ENCODE data around the gene PHKA1. TPM values are rescaled to one million over a fixed set of nuclear protein-coding genes. Genes with fewer than 3 reads are reported as not detected.

PHKA1 gene
- polyA plus RNA-seq, 1 donor from 2014 or later = 2.7 TPM

- TF ChIP-seq EP300 (conservative IDR thresholded peaks at IDR 0.05; ENCODE audit: poor library complexity, severe bottlenecking) (no peak), RAD21 (conservative IDR thresholded peaks at IDR 0.05) (no peak), TAF1 (IDR thresholded peaks at IDR 0.05; ENCODE audit: low read depth) (no peak), CTCF (IDR thresholded peaks at IDR 0.05; ENCODE audit: poor library complexity, severe bottlenecking) (no peak), EZH2 (IDR thresholded peaks at IDR 0.05; ENCODE audit: borderline replicate concordance, insufficient read depth, low read length, poor library complexity, severe bottlenecking) (no peak), REST (IDR thresholded peaks at IDR 0.05; ENCODE audit: borderline replicate concordance) (no peak), SMC3 (conservative IDR thresholded peaks at IDR 0.05; ENCODE audit: poor library complexity) (no peak), POLR2AphosphoS5 (IDR thresholded peaks at IDR 0.05) (no peak), MXI1 (conservative IDR thresholded peaks at IDR 0.05; ENCODE audit: poor library complexity, severe bottlenecking) (no peak)
- Histone ChIP-seq H3K79me2 (replicated peaks; ENCODE audit: insufficient read depth, low read length) (no peaks in the 10 kb centered on the region), H3K27me3 (ENCODE audit: insufficient read depth, low read depth, low read length) (no peaks in the 10 kb centered on the region), H3K27ac (ENCODE audit: low read length) (no peak overlapping the region), H3F3A (ENCODE audit: insufficient read depth, low read length, poor library complexity, severe bottlenecking) (no peaks in the 10 kb centered on the region), H3K36me3 (ENCODE audit: insufficient read depth, low read length) (no peaks in the 10 kb centered on the region), H3K9me2 (ENCODE audit: insufficient read depth, low read length) (no peaks in the 10 kb centered on the region), H2AFZ (ENCODE audit: low read depth, low read length) (no peak overlapping the region), H3K4me2 (ENCODE audit: low read length) (no peak overlapping the region), H3K9me3 (ENCODE audit: low read length) (no peaks in the 10 kb centered on the region), H4K20me1 (ENCODE audit: insufficient read depth) (no peaks in the 10 kb centered on the region), H3K4me3 (ENCODE audit: low read length) (no peak overlapping the region), H3K9ac (ENCODE audit: low read length) (no peak overlapping the region)
Observed at GRCh38 chrX:72687396-72687795, 26.7 kb downstream of the PHKA1 start.

- no peak for TF ChIP-seq CTCF (IDR thresholded peaks at IDR 0.05; ENCODE audit: poor library complexity, severe bottlenecking)
- no peak for TF ChIP-seq POLR2AphosphoS5 (IDR thresholded peaks at IDR 0.05)
- no peak for TF ChIP-seq EZH2 (IDR thresholded peaks at IDR 0.05; ENCODE audit: borderline replicate concordance, insufficient read depth, low read length, poor library complexity, severe bottlenecking)
- no peak for TF ChIP-seq TAF1 (IDR thresholded peaks at IDR 0.05; ENCODE audit: low read depth)
- TF ChIP-seq RAD21 (conservative IDR thresholded peaks at IDR 0.05) = no peak
- no peak for TF ChIP-seq REST (IDR thresholded peaks at IDR 0.05; ENCODE audit: borderline replicate concordance)
- TF ChIP-seq MXI1 (conservative IDR thresholded peaks at IDR 0.05; ENCODE audit: poor library complexity, severe bottlenecking) = no peak
- TF ChIP-seq EP300 (conservative IDR thresholded peaks at IDR 0.05; ENCODE audit: poor library complexity, severe bottlenecking) = no peak
- no peak for TF ChIP-seq SMC3 (conservative IDR thresholded peaks at IDR 0.05; ENCODE audit: poor library complexity)
- Histone ChIP-seq H3K4me2 (ENCODE audit: low read length) (no peak overlapping the region), H4K20me1 (ENCODE audit: insufficient read depth) (no peaks in the 10 kb centered on the region), H3K27me3 (ENCODE audit: insufficient read depth, low read depth, low read length) (no peaks in the 10 kb centered on the region), H3K36me3 (ENCODE audit: insufficient read depth, low read length) (no peaks in the 10 kb centered on the region), H3K9me2 (ENCODE audit: insufficient read depth, low read length) (no peaks in the 10 kb centered on the region), H3F3A (ENCODE audit: insufficient read depth, low read length, poor library complexity, severe bottlenecking) (no peaks in the 10 kb centered on the region), H3K27ac (ENCODE audit: low read length) (no peak overlapping the region), H3K9ac (ENCODE audit: low read length) (no peak overlapping the region), H3K9me3 (ENCODE audit: low read length) (no peaks in the 10 kb centered on the region), H3K79me2 (replicated peaks; ENCODE audit: insufficient read depth, low read length) (no peaks in the 10 kb centered on the region), H2AFZ (ENCODE audit: low read depth, low read length) (no peak overlapping the region), H3K4me3 (ENCODE audit: low read length) (no peak overlapping the region)
Observed at GRCh38 chrX:72685810-72686456, 28.2 kb downstream of the PHKA1 start.
